ENCODE data around the gene RAB36. TPM values are rescaled to one million over a fixed set of nuclear protein-coding genes. Genes with fewer than 3 reads are reported as not detected.
A peak's percentile ranks its signal among the peaks of the same experiment; 100 is the strongest.

RAB36 gene
- polyA plus RNA-seq, 3 donors: 0.37 to 0.78 (median 0.49) TPM

GRCh38 chr22:23144432-23144831, 845 bp upstream of the RAB36 start:
- no peaks in the 10 kb centered on the region for H4K20me1 ChIP-seq (ENCODE audit: insufficient read depth, low read length)
- H2AFZ ChIP-seq (ENCODE audit: insufficient read depth, low read depth, low read length, poor library complexity, severe bottlenecking): peak overlapping the region; percentile 11
- peak overlapping the region in 1 of 3 experiments; percentile 63 for H3K4me3 ChIP-seq (replicated peaks in 1 of 3; ENCODE audit: low read depth in 2 of 3, low read length in 3 of 3)
- peak overlapping the region; percentile 69 for H3K4me2 ChIP-seq (replicated peaks; ENCODE audit: extremely low read depth, low read length, poor library complexity, severe bottlenecking)
- no peaks in the 10 kb centered on the region for H3K79me2 ChIP-seq (ENCODE audit: insufficient read depth, low read length)
- no peaks in the 10 kb centered on the region for H3K36me3 ChIP-seq (replicated peaks in 1 of 2; ENCODE audit: control insufficient read depth in 1 of 2, insufficient read depth in 2 of 2, low read length in 2 of 2)
- peaks cover 31 to 37% of the 10 kb centered on the region in 2 donors for H3K4me1 ChIP-seq (ENCODE audit: control insufficient read depth in 1 of 2, insufficient read depth in 2 of 2, low read length in 2 of 2)
- H3K27ac ChIP-seq (ENCODE audit: low read depth in 1 of 2, low read length in 2 of 2): no peak overlapping the region
- peaks cover 0 to 2% (median 0%) of the 10 kb centered on the region in 7 donors for H3K9me3 Mint-ChIP-seq
- H3K36me3 Mint-ChIP-seq: no peaks in the 10 kb centered on the region
- H3K4me3 Mint-ChIP-seq: no peak overlapping the region
- peaks cover 2 to 7% (median 3%) of the 10 kb centered on the region in 3 donors for H3K27me3 Mint-ChIP-seq (ENCODE audit: low read depth in 3 of 3)
- peaks cover 32% of the 10 kb centered on the region for H3K4me1 Mint-ChIP-seq
- no peaks in the 10 kb centered on the region for H3K9me3 ChIP-seq (replicated peaks in 1 of 2; ENCODE audit: control insufficient read depth in 1 of 2, insufficient read depth in 1 of 2, low read length in 2 of 2)
- peak overlapping the region in 3 of 7 donors; percentile 6 to 90 (median 75) for H3K27ac Mint-ChIP-seq
- TF ChIP-seq, protein P1, sequence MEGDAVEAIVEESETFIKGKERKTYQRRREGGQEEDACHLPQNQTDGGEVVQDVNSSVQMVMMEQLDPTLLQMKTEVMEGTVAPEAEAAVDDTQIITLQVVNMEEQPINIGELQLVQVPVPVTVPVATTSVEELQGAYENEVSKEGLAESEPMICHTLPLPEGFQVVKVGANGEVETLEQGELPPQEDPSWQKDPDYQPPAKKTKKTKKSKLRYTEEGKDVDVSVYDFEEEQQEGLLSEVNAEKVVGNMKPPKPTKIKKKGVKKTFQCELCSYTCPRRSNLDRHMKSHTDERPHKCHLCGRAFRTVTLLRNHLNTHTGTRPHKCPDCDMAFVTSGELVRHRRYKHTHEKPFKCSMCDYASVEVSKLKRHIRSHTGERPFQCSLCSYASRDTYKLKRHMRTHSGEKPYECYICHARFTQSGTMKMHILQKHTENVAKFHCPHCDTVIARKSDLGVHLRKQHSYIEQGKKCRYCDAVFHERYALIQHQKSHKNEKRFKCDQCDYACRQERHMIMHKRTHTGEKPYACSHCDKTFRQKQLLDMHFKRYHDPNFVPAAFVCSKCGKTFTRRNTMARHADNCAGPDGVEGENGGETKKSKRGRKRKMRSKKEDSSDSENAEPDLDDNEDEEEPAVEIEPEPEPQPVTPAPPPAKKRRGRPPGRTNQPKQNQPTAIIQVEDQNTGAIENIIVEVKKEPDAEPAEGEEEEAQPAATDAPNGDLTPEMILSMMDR (IDR thresholded peaks at IDR 0.05): no peak
- no peak for DNase-seq
- H3K27me3 ChIP-seq (ENCODE audit: control insufficient read depth in 2 of 2, insufficient read depth in 2 of 2, low read length in 2 of 2): no peaks in the 10 kb centered on the region
- intact Hi-C loops (cut with micrococcal nuclease): no loop called here
- no CpG with 5 or more reads among the region's 4 CpGs for WGBS (ENCODE audit: insufficient coverage)
- H3K9ac ChIP-seq (ENCODE audit: insufficient read depth, low read length, poor library complexity, severe bottlenecking): no peak overlapping the region

- H2AFZ ChIP-seq (ENCODE audit: insufficient read depth, low read depth, low read length, poor library complexity, severe bottlenecking): peak overlapping the region; percentile 55
These were observed 697 bp downstream of the RAB36 start for GRCh38 chr22:23145878-23146470.

More at GRCh38 chr22:23145878-23146470, 697 bp downstream of the RAB36 start:
- H3K9me3 ChIP-seq (replicated peaks in 1 of 2; ENCODE audit: control insufficient read depth in 1 of 2, insufficient read depth in 1 of 2, low read length in 2 of 2): no peaks in the 10 kb centered on the region
- no peak for DNase-seq
- H3K9ac ChIP-seq (ENCODE audit: insufficient read depth, low read length, poor library complexity, severe bottlenecking): no peak overlapping the region
- Mint-ChIP-seq H3K27ac (peak overlapping the region in 5 of 7 donors; percentile 30 to 85 (median 84)), H3K4me3 (peak overlapping the region in 1 of 2 donors; percentile 85), H3K36me3 (no peaks in the 10 kb centered on the region), H3K27me3 (ENCODE audit: low read depth in 3 of 3) (peaks cover 2 to 7% (median 5%) of the 10 kb centered on the region in 3 donors), H3K4me1 (peaks cover 39% of the 10 kb centered on the region), H3K9me3 (peaks cover 0 to 2% (median 0%) of the 10 kb centered on the region in 7 donors)
- no peaks in the 10 kb centered on the region for H3K36me3 ChIP-seq (replicated peaks in 1 of 2; ENCODE audit: control insufficient read depth in 1 of 2, insufficient read depth in 2 of 2, low read length in 2 of 2)
- intact Hi-C loops (cut with micrococcal nuclease): loop anchor here in 1 of 2 donors (5.0 kb wide), 1 partner anchor 79 kb away; no protein-coding TSS in a partner anchor
- H3K27ac ChIP-seq (ENCODE audit: low read depth in 1 of 2, low read length in 2 of 2): no peak overlapping the region
- no peaks in the 10 kb centered on the region for H3K27me3 ChIP-seq (ENCODE audit: control insufficient read depth in 2 of 2, insufficient read depth in 2 of 2, low read length in 2 of 2)
- peak overlapping the region in 1 of 3 experiments; percentile 63 for H3K4me3 ChIP-seq (replicated peaks in 1 of 3; ENCODE audit: low read depth in 2 of 3, low read length in 3 of 3)
- H3K4me1 ChIP-seq (ENCODE audit: control insufficient read depth in 1 of 2, insufficient read depth in 2 of 2, low read length in 2 of 2): peaks cover 37 to 43% of the 10 kb centered on the region in 2 donors
- WGBS (ENCODE audit: insufficient coverage): no CpG with 5 or more reads among the region's 2 CpGs
- no peaks in the 10 kb centered on the region for H4K20me1 ChIP-seq (ENCODE audit: insufficient read depth, low read length)
- H3K79me2 ChIP-seq (ENCODE audit: insufficient read depth, low read length): no peaks in the 10 kb centered on the region
- H3K4me2 ChIP-seq (replicated peaks; ENCODE audit: extremely low read depth, low read length, poor library complexity, severe bottlenecking): peak overlapping the region; percentile 69
- TF ChIP-seq, protein P1 (IDR thresholded peaks at IDR 0.05): no peak
